PC-9 (cell line): ENCODE data around the gene ZFYVE9. TPM values are rescaled to one million over a fixed set of nuclear protein-coding genes. Genes with fewer than 3 reads are reported as not detected.

Experiments
- BruUV-seq: library from RNA; stranded (reverse); fragments of 400-500 nt; replicated peaks from 2 replicates; lab custom pipeline; 2021; lab: Mats Ljungman, UMichigan
- CTCF ChIA-PET: fragments of 300-600 bp; sonication (Branson Sonifier 250); formaldehyde crosslinking; loops from one replicate; lab custom pipeline; 2022; ENCODE audit warnings: antibody characterized with exemption; lab: Charles Lee
- POLR2A ChIA-PET: fragments of 300-600 bp; sonication (Branson Sonifier 250); formaldehyde crosslinking; loops from one replicate; lab custom pipeline; 2022; ENCODE audit warnings: antibody characterized with exemption; ENCODE audit not compliant: unreplicated experiment; lab: Charles Lee
- DNase-seq, 2 experiments: peaks; one replicate each; pipeline versions ENCODE4 v3.0.0 to v3.0.0-alpha.2; 2015 to 2022; ENCODE audit warnings: mixed read lengths in 1 of 2
- H2AFZ ChIP-seq: fragments of 200-600 bp; sonication (generic); 2 replicates; pipeline ENCODE4 v1.8.1; 2017; ENCODE audit warnings: antibody characterized with exemption
- H3F3A ChIP-seq: fragments of 200-600 bp; sonication (generic); 2 replicates; pipeline ENCODE4 v1.8.1; 2017; ENCODE audit warnings: antibody characterized with exemption, mild to moderate bottlenecking, low read depth; ENCODE audit not compliant: insufficient read depth
- H3K27ac ChIP-seq: fragments of 200-600 bp; sonication (generic); 2 replicates; pipeline ENCODE4 v1.6.1; 2016; ENCODE audit warnings: mixed run types
- H3K27me3 ChIP-seq: fragments of 200-600 bp; sonication (generic); 2 replicates; pipeline ENCODE4 v1.6.1; 2016; ENCODE audit warnings: low read depth, mixed run types; ENCODE audit not compliant: insufficient read depth
- H3K36me3 ChIP-seq: fragments of 200-600 bp; sonication (generic); 2 replicates; pipeline ENCODE4 v1.6.1; 2016; ENCODE audit warnings: low read depth, mixed run types
- H3K4me1 ChIP-seq: fragments of 200-600 bp; sonication (generic); replicated peaks from 2 replicates; pipeline ENCODE4 v1.6.1; 2016; ENCODE audit warnings: mixed run types; ENCODE audit not compliant: insufficient read depth
- H3K4me2 ChIP-seq: fragments of 200-600 bp; sonication (generic); 2 replicates; pipeline ENCODE4 v1.6.1; 2017; ENCODE audit warnings: mixed run types
- H3K4me3 ChIP-seq: fragments of 200-600 bp; sonication (generic); 2 replicates; pipeline ENCODE4 v1.6.1; 2016; ENCODE audit warnings: mixed run types
- H3K79me2 ChIP-seq: fragments of 200-600 bp; sonication (generic); 2 replicates; pipeline ENCODE4 v1.6.1; 2017; ENCODE audit warnings: low read depth, mixed run types
- H3K9me2 ChIP-seq: fragments of 200-600 bp; sonication (generic); 2 replicates; pipeline ENCODE4 v1.8.1; 2017; ENCODE audit warnings: mild to moderate bottlenecking; ENCODE audit not compliant: insufficient read depth
- H3K9me3 ChIP-seq: fragments of 200-600 bp; sonication (generic); 2 replicates; pipeline ENCODE4 v1.8.1; 2016; ENCODE audit warnings: low read depth; ENCODE audit not compliant: insufficient read depth
- H4K20me1 ChIP-seq: fragments of 200-600 bp; sonication (generic); 2 replicates; pipeline ENCODE4 v1.8.1; 2017; ENCODE audit not compliant: insufficient read depth
- CTCF ChIP-seq: fragments of 200-600 bp; sonication (generic); conservative IDR thresholded peaks from 2 replicates; pipeline ENCODE4 v1.6.1; 2017; ENCODE audit warnings: mixed run types, antibody characterized with exemption, mild to moderate bottlenecking, moderate library complexity
- EZH2 ChIP-seq: fragments of 200-600 bp; sonication (generic); IDR thresholded peaks from 2 replicates; pipeline ENCODE4 v1.8.0; 2017; ENCODE audit warnings: antibody characterized with exemption, low read depth
- intact Hi-C: fragments of 100-400 bp; cut with micrococcal nuclease; formaldehyde crosslinking; loops from one replicate; pipeline ENCODE4 v1.10.0; 2022; ENCODE audit not compliant: unreplicated experiment
- total RNA-seq: library from RNA; stranded (reverse); gene quantifications from 2 replicates; pipeline ENCODE4 v1.2.3, GENCODE V29; 2021

ZFYVE9 gene
- total RNA-seq, 1 experiment from 2014 or later: 20.7 TPM

GRCh38 chr1:52234708-52235107 lies 92.8 kb downstream of the ZFYVE9 start:
- TF ChIP-seq EZH2: no peak
- POLR2A ChIA-PET: no interaction called here

DNA sequence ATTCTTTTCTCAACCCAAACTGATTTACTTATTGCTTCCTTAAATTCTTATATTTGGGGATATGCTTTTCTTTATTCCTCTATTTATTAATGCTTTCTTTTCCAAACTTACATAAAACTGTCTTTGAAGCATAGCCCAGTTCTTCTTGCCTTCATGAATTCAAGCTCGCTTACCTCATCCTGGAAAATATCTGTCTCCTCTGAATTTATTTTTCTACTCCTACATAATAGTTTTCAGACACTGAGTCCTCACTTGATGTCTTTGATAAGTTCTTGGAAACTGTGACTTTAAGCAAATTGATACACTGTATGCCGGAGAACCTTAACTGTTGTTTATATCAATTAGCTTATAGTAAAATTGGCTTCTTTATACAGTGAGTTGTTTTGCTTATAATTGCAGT lies 93.8 kb downstream of the ZFYVE9 start:
- intact Hi-C loops: no loop called here
- TF ChIP-seq EZH2 (no peak), CTCF (no peak)
- BruUV-seq: no TSS peak

More at GRCh38 chr1:52234708-52235107, 92.8 kb downstream of the ZFYVE9 start:
- Histone ChIP-seq H2AFZ (no peak overlapping the region), H3K79me2 (no peaks in the 10 kb centered on the region), H3K27me3 (no peaks in the 10 kb centered on the region), H3K9me3 (no peaks in the 10 kb centered on the region), H3K36me3 (no peaks in the 10 kb centered on the region), H3K4me1 (no peaks in the 10 kb centered on the region), H3F3A (no peaks in the 10 kb centered on the region), H3K4me3 (no peak overlapping the region), H3K4me2 (no peak overlapping the region), H3K9me2 (no peaks in the 10 kb centered on the region), H4K20me1 (no peaks in the 10 kb centered on the region), H3K27ac (no peak overlapping the region)
- BruUV-seq: no TSS peak
- CTCF ChIA-PET: no interaction called here
- DNase-seq: no peak
- intact Hi-C loops: no loop called here

DNA sequence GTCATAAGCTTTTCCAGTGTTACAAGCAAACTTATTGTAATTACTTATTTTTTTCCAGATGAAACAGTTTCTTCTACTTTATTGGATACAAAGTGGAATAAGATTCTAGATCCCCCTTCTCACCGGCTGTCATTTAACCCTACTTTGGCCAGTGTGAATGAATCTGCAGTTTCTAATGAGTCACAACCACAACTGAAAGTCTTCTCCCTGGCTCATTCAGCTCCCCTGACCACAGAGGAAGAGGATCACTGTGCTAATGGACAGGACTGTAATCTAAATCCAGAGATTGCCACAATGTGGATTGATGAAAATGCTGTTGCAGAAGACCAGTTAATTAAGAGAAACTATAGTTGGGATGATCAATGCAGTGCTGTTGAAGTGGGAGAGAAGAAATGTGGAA lies 95.5 kb downstream of the ZFYVE9 start:
- H4K20me1 ChIP-seq: no peaks in the 10 kb centered on the region
- no peaks in the 10 kb centered on the region for H3K36me3 ChIP-seq
- no peak overlapping the region for H3K4me2 ChIP-seq
- no peak overlapping the region for H3K4me3 ChIP-seq
- no peaks in the 10 kb centered on the region for H3K9me3 ChIP-seq
- H2AFZ ChIP-seq: no peak overlapping the region
- no peaks in the 10 kb centered on the region for H3K9me2 ChIP-seq
- no peaks in the 10 kb centered on the region for H3K27me3 ChIP-seq
- no peak for DNase-seq
- H3K27ac ChIP-seq: no peak overlapping the region
- no peaks in the 10 kb centered on the region for H3K79me2 ChIP-seq
- ChIA-PET POLR2A (no interaction called here), CTCF (no interaction called here)
- no peak for TF ChIP-seq CTCF
- no peak for TF ChIP-seq EZH2
- no peaks in the 10 kb centered on the region for H3F3A ChIP-seq
- intact Hi-C loops: no loop called here
- BruUV-seq: no TSS peak
- no peaks in the 10 kb centered on the region for H3K4me1 ChIP-seq

More for the DNA sequence above, 93.8 kb downstream of the ZFYVE9 start:
- Histone ChIP-seq H3K4me2 (no peak overlapping the region), H3K79me2 (no peaks in the 10 kb centered on the region), H3K9me2 (no peaks in the 10 kb centered on the region), H4K20me1 (no peaks in the 10 kb centered on the region), H2AFZ (no peak overlapping the region), H3K4me1 (no peaks in the 10 kb centered on the region), H3K27me3 (no peaks in the 10 kb centered on the region), H3K36me3 (no peaks in the 10 kb centered on the region), H3K27ac (no peak overlapping the region), H3K4me3 (no peak overlapping the region), H3K9me3 (no peaks in the 10 kb centered on the region), H3F3A (no peaks in the 10 kb centered on the region)
- DNase-seq: no peak
- POLR2A ChIA-PET: no interaction called here
- CTCF ChIA-PET: no interaction called here

GRCh38 chr1:52238474-52238873 lies 96.6 kb downstream of the ZFYVE9 start:
- Histone ChIP-seq H3K79me2 (no peaks in the 10 kb centered on the region), H3K27ac (no peak overlapping the region), H3K4me1 (no peaks in the 10 kb centered on the region), H4K20me1 (no peaks in the 10 kb centered on the region), H3K9me3 (no peaks in the 10 kb centered on the region), H2AFZ (no peak overlapping the region), H3F3A (no peaks in the 10 kb centered on the region), H3K4me3 (no peak overlapping the region), H3K4me2 (no peak overlapping the region), H3K9me2 (no peaks in the 10 kb centered on the region), H3K27me3 (no peaks in the 10 kb centered on the region), H3K36me3 (no peaks in the 10 kb centered on the region)
- TF ChIP-seq EZH2: no peak
- TF ChIP-seq CTCF: no peak
- BruUV-seq: TSS peak; percentile 6
- ChIA-PET POLR2A (no interaction called here), CTCF (no interaction called here)
- DNase-seq: no peak
- intact Hi-C loops: no loop called here
